ENCODE measurements around the gene ABCF1. TPM values are rescaled to one million over a fixed set of nuclear protein-coding genes. Genes with fewer than 3 reads are reported as not detected.
"Not testable (repeated sequence)": the region's sequence is repeated elsewhere in the genome, so short reads cannot be mapped to it uniquely, and the experiment has no call there.

The ABCF1 gene
- total RNA-seq, 2 donors from 2014 or later, result 33.9 to 41.3 TPM

DNA sequence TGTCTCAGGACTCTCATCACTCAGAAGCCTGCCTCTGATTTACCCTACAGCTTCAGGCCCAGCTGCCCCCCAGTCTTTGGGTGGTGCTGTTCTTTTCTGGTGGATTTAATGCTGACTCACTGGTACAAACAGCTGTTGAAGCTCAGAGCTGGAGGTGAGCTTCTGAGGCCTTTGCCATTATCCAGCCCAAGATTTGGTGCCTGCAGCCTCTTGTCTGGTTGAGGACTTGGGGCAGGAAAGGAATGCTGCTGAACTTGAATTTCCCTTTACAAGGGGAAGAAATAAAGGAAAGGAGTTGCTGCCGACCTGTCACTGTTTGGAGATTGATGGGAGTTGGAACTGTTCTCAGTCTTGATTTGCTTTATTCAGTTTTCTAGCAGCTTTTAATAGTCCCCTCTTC lies 19.8 kb downstream of the ABCF1 start:
- H3K4me1 ChIP-seq, result no peaks in the 10 kb centered on the region
- TF ChIP-seq, protein P1, sequence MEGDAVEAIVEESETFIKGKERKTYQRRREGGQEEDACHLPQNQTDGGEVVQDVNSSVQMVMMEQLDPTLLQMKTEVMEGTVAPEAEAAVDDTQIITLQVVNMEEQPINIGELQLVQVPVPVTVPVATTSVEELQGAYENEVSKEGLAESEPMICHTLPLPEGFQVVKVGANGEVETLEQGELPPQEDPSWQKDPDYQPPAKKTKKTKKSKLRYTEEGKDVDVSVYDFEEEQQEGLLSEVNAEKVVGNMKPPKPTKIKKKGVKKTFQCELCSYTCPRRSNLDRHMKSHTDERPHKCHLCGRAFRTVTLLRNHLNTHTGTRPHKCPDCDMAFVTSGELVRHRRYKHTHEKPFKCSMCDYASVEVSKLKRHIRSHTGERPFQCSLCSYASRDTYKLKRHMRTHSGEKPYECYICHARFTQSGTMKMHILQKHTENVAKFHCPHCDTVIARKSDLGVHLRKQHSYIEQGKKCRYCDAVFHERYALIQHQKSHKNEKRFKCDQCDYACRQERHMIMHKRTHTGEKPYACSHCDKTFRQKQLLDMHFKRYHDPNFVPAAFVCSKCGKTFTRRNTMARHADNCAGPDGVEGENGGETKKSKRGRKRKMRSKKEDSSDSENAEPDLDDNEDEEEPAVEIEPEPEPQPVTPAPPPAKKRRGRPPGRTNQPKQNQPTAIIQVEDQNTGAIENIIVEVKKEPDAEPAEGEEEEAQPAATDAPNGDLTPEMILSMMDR (IDR thresholded peaks at IDR 0.05), result no peak
- H3K4me3 ChIP-seq, result no peak overlapping the region
- no peak for DNase-seq (ENCODE audit: low spot score)
- H3K9me3 ChIP-seq, result no peaks in the 10 kb centered on the region
- peak overlapping the region in 1 of 2 donors; percentile 16 for H3K27ac ChIP-seq
- H3K27me3 ChIP-seq, result no peaks in the 10 kb centered on the region
- H3K36me3 ChIP-seq, result peaks cover 61% of the 10 kb centered on the region

DNA sequence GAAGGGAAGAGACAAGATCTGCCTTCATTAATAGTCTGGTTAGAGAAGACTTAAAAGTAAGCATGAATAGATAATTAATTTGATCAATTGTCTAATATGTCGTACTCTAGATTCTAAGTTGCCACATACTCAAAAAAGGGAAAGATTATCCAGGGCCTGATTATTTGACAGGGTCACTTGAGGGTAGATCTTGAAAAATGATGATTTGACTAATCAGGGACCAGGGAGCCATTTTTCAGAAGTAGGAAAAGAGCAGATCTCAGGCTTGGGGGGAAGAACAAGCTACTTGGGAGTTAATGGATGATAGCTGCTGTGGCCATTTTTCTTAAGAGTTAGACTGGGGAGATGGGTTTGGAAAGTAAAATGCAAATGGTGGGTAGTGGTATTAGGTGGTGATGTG lies 21.0 kb downstream of the ABCF1 start:
- Histone ChIP-seq H3K4me1 (no peaks in the 10 kb centered on the region), H3K9me3 (no peaks in the 10 kb centered on the region), H3K36me3 (peaks cover 48% of the 10 kb centered on the region), H3K27ac (no peak overlapping the region), H3K4me3 (no peak overlapping the region), H3K27me3 (no peaks in the 10 kb centered on the region)
- DNase-seq (ENCODE audit: low spot score), result no peak
- TF ChIP-seq, protein P1 (IDR thresholded peaks at IDR 0.05), result no peak

DNA sequence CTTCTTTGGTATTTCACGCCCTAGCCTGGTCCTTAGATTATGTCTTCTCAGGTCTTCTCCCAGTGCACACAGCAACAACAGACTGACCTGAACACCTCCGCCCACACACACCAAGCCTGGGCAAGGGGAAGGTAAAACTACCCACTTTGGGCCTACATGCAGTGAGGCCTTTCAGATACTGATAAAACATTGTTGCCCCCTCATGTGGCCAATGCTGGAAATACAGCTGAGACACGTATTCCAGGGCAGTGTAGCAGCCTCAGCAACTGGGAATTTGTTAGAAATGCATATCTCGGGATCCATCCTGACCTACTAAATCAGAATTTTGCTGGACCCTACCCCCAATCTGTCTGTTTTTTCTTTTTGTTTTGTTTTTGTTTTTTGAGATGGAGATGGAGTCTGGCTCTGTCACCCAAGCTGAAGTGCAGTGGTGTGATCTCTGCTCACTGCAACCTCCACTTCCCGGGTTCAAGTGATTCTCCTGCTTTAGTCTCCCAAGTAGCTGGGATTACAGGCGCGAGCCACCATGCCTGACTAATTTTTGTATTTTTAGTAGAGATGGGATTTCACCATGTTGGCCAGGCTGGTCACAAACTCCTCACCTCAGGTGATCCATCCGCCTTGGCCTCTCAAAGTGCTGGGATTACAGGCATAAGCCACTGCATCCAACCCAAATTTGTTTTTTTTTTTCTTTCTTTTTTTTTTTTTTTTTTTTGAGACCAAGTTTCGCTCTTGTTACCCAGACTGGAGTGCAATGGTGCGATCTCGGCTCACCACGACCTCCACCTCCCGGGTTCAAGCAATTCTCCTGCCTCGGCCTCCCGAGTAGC lies 26.3 kb downstream of the ABCF1 start:
- H3K27me3 ChIP-seq, H3K4me1 ChIP-seq, H3K27ac ChIP-seq, H3K4me3 ChIP-seq, H3K9me3 ChIP-seq: not testable (repeated sequence)
- TF ChIP-seq, protein P1 (IDR thresholded peaks at IDR 0.05), result peak; percentile 69 to 86
- H3K36me3 ChIP-seq, result peaks cover 25% of the 10 kb centered on the region
- DNase-seq (ENCODE audit: low spot score), result peak; percentile 88

DNA sequence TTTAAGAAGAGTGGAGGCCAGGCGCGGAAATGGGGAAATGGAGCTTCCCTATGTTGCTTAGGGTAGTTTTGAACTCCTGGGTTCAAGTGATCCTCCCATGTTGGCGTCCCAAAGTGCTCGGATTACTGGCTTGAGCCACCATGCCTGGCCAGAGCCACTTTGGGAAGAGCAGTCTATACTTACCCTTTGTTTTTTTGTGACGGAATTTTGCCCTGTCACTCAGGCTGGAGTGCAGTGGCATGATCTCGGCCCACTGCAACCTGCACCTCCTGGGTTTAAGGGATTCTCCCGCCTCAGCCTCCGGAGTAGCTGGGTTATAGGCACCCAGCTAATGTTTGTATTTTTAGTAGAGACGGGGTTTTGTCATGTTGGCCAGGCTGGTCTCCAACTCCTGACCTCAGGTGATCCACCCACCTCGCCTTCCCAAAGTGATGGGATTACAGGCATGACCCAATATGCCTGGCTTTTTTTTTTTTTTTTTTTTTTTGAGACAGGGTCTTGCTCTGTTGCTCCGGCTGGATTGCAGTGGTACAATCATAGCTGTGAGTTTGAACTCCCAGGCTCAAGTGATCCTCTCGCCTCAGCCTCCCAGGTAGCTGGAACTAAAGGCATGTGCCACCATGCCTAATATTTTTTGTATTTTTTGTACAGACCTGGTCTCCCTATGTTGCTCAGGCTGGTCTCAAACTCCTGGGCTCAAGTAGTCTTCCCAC lies 27.8 kb downstream of the ABCF1 start:
- no peak overlapping the region for H3K27ac ChIP-seq
- no peak overlapping the region for H3K4me3 ChIP-seq
- TF ChIP-seq, protein P1 (IDR thresholded peaks at IDR 0.05), result no peak
- no peaks in the 10 kb centered on the region for H3K9me3 ChIP-seq
- H3K27me3 ChIP-seq, result no peaks in the 10 kb centered on the region
- no peak for DNase-seq (ENCODE audit: low spot score)
- no peaks in the 10 kb centered on the region for H3K4me1 ChIP-seq
- peaks cover 40% of the 10 kb centered on the region for H3K36me3 ChIP-seq

DNA sequence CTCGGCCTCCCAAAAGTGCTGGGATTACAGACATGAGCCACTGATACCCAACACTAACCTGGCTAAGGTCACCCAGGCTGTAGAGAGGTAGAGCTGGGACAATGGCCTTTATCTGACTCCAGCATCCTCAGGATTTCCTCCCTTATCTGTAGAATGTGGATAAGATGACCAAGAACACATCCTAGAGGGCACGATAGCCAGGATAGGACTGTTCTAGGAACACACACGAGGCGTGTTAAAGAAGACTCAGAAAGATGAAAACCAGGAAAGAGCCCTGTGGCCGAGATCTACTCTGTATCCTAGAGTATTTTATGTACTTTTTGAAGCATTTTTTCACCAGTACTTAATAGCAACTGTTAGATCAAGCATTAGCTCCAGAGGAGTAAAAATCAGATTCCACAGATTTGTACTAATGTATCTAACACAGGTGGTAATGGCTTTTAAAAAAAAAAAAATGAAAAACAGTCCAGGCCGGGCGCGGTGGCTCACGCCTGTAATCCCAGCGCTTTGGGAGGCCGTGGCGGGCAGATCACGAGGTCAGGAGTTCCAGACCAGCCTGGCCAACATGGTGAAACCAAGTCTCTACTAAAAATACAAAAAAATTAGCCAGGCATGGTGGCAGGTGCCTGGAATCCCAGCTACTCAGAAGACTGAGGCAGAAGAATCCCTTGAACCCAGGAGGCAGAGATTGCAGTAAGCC lies 28.5 kb downstream of the ABCF1 start:
- TF ChIP-seq, protein P1 (IDR thresholded peaks at IDR 0.05), result no peak
- Histone ChIP-seq H3K4me3 (no peak overlapping the region), H3K27ac (no peak overlapping the region), H3K4me1 (no peaks in the 10 kb centered on the region), H3K27me3 (no peaks in the 10 kb centered on the region), H3K9me3 (no peaks in the 10 kb centered on the region), H3K36me3 (peaks cover 47% of the 10 kb centered on the region)
- DNase-seq (ENCODE audit: low spot score), result no peak
